ENCODE data around the gene TYW1. TPM values are rescaled to one million over a fixed set of nuclear protein-coding genes. Genes with fewer than 3 reads are reported as not detected.

TYW1 gene, protein sequence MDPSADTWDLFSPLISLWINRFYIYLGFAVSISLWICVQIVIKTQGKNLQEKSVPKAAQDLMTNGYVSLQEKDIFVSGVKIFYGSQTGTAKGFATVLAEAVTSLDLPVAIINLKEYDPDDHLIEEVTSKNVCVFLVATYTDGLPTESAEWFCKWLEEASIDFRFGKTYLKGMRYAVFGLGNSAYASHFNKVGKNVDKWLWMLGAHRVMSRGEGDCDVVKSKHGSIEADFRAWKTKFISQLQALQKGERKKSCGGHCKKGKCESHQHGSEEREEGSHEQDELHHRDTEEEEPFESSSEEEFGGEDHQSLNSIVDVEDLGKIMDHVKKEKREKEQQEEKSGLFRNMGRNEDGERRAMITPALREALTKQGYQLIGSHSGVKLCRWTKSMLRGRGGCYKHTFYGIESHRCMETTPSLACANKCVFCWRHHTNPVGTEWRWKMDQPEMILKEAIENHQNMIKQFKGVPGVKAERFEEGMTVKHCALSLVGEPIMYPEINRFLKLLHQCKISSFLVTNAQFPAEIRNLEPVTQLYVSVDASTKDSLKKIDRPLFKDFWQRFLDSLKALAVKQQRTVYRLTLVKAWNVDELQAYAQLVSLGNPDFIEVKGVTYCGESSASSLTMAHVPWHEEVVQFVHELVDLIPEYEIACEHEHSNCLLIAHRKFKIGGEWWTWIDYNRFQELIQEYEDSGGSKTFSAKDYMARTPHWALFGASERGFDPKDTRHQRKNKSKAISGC
- 17.8 and 25.8 TPM in 2 replicates for total RNA-seq

DNA sequence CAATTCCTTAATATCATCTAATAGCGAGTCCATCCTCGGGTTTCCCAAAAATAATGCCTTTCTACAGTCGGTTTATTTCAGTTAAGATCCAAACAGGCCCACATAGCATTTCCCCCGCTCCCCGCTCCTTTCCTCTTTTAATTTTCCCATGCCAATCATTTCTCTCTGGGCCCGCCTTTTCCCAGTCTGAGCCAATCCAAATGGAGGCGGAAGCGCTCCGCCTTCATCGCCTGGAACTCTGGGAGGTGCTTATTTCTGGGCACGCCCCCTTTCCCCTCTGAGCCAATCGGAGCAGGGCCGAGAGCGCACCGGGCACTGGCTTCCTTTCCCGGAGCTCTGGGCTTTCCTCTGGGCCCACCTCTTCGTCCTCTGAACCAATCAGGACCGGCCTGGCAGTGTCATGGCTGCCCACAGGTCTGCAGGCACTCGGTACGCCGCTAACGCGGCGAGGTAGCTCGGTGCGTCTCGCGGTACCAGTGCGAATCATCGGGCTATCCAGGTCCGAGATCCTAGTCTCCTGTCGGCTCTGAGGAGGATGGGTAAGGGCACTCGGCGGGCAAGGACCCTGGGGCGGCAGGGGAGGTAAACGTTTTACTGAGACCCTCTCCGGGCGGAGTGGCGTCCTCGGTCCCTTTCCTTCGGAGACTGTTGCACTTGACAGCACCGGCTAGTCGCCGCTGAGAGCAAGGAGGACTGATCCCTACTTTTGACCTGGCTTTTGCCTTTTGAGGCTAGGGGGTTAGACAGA is at the start of gene TYW1:
Gene TYW1, plus strand, starts transcription at position 390 of the 748 bp plus-strand sequence. Its CDS starts 146 bp downstream, at position 536.

DNA sequence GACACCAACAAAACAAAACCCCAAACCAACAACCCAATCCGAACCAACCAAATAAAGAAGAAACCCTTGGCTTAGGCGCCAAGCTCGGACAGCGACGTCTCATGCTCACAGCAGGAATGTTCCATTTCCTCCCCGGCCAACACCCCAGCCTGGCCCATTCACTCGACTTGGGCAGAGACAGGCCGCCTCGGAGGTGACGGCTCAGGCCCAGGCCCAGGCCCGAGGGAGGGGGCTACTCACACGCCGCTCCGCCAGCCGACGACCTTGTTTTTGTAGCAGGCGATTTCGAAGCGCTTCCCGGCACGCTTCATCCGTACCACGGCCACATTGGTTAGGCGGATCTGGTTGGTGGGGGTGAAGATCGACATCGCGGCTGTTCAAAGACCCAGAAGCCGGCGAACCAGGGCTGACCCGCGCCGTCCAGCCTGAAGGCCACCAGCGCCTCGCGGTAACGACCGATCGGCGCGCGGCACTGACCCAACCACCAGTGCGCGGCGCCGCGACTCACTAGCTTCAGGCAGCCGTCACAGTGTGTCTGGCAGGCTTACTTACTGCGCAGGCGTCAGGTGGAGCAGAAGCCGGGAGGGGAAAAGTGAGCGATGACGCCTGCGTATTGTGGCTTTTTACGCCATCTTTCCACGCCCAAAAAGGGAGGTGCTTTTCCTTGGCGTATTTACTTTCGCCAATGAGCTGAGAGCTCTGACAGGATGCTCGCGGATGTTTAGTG is 1.4 kb upstream of the TYW1 start, which contains the start of gene SBDS:
Gene SBDS, minus strand, starts transcription at position 537 of the 727 bp plus-strand sequence. Its CDS starts 169 bp downstream, at position 368.

Other genes with a start within 250 kb of the TYW1 start
- 82.7 and 98.8 TPM in 2 replicates for gene TMEM248, start 75.6 kb upstream of the TYW1 start, total RNA-seq
- gene SBDS, start 1.2 kb upstream of the TYW1 start, total RNA-seq = 105 and 108 TPM in 2 replicates